HS-27A (cell line): ENCODE results near the gene MAGI1.

Source experiments
- DNase-seq: peaks from one replicate; pipeline ENCODE4 v3.0.0-alpha.2; 2012; ENCODE audit warnings: low read depth, missing footprints

MAGI1 gene

DNA sequence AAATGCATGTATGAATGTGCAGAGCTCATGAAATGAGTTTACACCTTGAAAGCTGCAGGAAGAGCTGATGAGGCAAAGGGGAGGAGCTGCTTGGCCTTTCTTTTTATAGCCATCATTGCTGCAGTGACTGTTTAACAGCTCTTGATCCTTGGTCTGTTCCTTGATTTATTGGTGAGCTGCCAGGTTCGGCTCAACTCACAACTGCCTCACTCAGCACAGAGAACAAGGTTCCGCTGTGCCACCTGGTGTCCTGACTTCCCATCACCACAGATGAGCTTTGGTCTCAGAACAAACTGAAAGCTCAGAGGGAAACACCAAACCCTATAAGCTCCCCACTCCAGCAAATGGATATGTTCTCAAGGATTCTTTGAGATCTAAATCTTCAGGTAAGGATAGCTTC, 626.1 kb downstream of the MAGI1 start:
- no peak for DNase-seq

DNA sequence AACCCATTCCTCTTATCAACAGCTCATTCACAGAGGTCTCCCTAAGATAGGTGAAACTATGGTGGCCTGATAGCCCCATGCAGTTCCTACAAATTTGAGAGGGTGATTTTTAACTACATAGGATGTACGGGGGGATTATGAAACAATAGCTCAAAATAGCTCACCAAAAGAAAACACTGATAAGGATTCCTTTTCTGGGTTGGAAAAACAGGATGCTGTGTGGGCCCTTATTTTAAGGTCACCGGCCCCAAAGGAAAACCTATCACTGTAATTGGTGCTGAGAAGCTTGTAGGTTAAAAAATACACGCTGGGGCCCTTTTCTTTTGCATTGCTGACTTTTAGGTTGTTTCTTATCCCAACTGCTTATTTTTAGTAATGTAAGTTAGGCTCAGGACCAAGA, 627.4 kb downstream of the MAGI1 start:
- no peak for DNase-seq

DNA sequence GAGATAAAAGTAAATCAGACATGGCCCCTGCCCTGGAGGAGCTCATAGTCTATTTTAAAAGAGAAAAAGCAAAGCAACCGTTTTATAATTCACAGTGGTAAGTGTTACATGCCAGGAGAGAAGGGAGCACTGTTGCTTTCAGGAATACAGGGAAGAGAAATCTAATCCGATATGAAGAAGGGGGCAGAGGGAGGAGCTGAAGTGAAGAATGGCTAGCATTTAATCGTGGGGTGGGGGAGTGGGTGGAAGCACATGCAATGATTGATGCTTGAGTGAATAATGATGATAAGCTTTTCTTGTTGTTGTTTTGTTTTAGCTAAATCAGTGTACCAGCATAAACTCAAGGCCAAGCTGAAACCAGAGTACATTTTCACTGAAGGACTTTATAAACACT, 629.5 kb downstream of the MAGI1 start:
- no peak for DNase-seq

DNA sequence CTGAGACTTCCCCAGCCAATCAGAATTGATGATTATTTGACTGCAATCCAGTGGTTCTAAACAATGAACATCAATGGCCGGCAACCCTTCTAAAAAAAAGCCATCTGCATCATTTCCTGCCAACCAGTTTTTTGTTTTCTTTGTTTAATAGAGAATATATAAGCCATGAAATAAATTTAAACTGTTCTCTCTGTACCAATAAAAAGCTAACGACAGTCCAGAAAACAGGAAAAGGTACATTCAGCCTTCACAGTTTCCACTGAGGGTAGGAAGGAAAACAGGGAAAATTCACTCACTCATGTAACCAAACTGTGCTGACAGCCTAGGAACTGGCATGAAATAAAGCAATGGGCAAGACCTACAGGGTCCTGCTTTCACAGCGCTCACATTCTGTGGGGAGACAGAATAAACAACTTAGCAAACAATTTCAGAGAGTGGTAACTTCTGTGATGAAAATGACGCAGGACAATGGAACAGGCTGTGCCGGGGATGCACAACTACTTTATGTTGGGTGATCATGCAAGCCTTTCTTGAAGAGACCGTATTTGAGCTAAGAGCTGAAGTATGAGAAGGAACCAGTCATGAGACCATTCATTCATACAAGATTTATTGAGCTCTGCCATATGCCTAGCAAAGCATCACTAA, 630.1 kb downstream of the MAGI1 start:
- no peak for DNase-seq

DNA sequence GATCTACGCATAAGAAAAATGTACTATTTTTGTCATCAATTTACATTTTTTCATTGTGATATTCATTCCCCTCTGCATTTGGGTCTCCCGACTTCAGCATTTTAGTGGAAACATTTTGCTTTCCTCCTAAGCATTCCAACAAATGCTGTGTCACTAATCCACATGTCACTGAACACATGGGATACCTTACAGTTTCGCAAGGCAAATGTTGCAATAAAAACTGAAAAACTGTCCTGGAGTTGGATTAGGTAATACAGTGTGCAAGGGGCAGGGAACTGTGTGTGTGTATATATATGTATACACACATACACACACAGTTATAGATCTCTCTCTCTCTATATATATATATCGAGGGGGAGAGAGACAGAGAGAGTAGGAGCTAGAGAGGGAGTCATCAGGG, 632.2 kb downstream of the MAGI1 start:
- DNase-seq = no peak

DNA sequence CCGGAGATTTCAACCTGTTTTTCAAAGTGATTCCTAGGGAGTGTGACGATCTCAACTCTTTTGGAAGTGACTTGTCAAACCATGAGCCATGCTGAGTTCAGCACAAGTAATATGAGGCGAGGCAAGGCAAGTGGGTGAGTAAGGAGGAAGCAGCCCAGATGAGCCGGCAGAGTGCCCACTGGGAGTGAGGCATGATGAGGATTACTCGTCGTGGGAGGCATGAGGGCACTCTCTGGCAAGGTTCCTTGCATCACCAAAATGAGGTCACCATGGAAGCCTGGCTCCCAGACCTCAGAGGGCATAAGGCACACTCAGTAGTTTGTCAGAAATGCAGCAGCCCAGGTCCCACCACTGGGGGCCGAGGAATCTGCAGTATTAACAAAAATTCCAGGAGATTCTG, 636.1 kb downstream of the MAGI1 start:
- peak; percentile 87 for DNase-seq

DNA sequence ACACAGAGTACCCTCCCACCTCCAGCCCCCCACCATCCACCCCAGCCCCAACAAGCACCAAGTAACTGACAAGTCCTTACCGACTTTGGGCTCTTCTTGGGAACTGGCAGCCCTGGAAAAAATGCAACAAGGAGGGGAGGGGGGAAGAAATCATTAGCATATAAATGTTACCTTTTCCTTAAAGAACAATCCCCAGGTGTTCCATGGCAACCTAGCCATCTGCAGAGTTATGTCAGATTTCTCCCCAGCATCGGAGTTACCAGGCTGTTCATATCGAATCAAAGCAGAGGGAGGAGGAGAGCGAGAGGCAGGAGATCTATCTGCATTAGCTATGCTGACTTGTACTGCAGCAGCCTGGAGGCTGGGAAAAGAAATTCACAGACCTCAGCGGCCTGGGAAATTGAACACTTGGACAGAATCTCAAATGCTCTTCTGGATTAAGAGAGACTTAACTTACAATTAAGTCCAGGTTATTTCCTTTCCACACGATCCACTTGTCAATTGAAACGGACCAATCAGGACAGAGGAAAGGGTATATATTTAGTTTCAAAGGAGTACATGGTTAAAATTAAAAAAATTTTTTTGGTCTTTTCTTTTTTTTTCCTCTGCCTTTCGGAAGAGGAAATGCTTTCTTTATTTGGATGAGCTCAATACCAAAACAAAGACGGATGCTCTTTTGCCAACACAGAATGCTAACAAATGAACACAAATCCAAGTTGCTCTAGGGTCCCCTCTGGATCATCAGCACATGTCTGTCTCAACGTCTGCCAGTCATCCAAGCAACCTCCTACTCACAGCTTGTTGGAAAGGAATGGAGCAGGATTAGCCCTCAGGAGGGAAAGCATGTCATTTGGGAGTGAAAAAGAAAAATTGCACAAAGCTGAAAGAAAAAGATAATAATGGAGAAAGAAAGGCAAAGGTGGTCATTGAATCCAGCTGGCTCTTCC, 637.1 kb downstream of the MAGI1 start:
- DNase-seq = no peak

DNA sequence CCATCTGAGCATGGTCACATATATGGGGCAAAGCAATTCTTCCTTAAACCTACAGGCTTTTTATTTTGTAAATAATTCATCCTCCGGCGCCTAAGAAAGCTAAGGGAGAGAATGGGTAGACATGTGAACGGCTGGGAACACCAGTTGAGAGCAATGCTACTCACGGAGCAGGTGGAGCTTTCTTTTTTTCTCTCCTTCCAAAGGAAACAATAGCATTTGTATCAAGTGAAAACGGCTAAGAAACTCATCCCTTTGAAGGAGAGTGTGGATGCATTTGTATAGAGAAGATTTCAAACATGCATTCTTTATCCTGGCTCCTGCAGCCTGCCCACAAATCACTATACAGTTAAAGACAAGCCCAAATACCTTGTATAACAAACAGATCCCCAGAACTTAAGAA, 637.8 kb downstream of the MAGI1 start:
- no peak for DNase-seq

DNA sequence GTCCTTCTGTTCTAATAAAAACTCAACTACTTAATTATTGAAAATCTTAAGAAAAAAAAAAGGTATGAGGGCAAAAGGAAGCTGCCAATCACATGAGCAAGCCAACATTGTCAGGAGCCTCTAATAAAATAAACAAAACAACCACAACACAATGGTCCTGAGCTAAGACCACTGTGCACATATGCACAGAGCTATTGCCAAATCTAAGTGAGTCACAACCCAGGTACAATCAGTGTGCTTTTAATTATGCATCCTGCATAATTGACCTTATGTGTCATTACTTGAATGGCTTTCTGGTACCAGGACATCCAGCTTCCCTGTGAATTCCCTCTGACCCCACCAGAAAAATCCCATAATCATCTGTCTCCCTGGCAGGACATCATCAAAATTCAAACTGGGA, 639.8 kb downstream of the MAGI1 start:
- DNase-seq = no peak

DNA sequence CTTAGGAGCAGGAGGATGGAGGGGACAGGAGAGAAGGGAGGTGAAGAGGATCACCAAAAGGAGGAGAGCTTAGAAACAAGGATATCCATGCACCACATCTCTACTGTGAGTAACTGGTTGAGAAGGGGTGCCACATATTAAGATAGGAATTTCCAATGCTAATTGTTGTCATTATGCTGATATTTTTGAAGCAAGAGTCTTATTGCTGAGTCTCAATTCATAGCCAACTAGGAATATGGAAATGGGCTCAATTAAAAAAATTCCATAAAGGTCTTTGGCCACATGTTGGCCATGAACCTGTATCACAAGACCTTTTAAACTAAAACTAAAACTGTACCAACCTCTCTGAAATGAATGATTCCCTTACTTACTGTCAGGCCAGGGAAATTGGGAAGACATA, 642.6 kb downstream of the MAGI1 start:
- DNase-seq = no peak

DNA sequence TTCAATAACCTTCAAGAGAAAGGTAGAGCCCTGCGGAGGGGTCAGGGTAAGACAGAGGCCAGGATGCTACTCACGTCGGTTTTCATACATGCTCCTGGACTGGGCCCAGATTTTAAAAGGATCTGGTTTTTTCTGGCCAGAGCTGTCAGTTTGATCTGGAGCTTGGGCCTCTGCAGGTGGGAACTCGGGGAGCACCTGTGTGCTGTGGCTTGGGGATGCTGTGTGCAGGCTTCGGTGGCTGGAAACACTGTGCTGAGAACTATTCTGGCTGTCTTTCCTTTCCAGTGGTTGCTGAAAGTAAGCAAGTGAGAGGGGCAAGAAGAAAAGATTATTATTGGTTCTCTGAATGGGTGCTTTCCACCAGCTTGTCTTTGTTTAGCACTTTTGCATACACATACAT, 647.6 kb downstream of the MAGI1 start:
- DNase-seq = no peak

DNA sequence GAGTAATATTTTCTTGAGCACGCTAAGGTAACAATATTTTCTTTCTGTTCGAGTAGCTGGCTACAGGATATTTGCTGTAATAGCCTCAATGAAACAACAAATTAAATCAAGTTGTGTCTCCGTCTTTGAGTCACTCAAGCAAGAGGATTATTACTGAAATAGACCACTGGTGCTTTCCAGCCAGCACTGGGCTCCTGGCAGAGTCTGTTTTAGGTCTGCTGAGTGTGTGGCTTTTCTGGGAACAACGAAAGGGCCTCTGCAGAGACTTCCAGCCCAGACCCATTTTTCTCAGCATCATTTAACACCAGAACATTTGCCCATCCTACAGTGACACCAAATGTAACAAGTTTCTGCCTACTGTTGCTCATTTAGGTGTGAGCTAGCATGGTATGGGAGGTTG, 652.9 kb downstream of the MAGI1 start:
- DNase-seq = no peak

DNA sequence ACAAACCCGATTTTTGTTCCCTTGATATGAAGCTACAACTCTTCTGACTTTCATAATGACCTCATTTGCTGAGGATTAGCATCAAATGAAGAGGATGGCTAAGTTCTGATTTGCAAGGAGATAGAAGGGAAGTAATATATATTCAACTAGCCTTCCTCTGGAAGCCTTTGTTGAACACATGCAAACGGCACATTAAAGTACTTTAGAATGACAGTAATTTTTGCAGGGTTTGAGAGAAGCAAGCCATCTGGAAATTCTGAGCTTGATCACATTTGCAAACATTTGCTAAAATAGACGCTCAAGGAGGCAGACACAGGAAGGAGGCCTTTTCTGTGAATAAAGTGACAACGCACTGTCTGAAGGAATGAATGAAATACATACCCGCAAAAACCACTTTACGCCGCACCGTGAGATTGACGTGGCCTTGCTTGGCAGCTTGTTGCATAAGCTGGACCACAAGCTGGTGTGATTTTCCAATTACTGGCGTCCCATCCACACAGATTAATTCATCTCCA, 657.2 kb downstream of the MAGI1 start:
- no peak for DNase-seq

DNA sequence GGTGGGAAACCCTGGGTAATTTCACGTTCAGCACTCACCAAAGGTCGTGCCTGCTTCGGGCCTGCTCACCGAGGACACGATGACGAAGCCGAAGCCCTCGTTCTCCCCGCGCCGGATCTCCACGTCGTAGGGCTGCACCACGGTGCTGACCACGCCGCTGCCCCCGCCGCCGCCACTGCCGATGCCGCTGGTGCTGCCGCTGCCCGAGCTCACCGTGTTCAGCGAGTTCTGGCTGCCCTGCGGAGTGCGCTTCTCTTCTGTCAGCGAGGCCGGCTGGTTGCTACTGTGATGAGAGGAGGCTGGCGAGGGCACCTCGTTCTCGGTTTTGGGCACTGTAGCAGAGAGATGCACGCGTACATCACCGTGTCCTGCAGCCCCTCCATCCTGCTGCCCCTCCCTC, 659.5 kb downstream of the MAGI1 start:
- no peak for DNase-seq

DNA sequence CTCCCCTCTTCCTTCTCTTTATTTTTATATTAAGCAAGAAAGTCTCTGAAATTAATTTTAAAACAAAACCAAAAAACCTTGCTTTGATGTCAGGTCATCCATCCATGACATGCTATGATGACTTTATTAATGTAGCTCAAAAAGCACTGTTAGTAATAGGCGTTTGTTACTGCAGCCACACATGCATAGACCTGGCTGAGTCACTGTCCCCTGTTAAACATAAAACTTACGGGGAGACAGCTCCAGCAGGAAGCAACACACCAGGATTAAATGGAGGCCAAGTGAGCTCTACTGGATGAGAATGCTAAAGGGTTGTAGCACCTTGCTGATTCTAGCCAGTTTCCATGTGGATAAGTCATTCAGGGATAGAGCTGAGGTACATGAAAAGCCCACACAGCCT, 661.1 kb downstream of the MAGI1 start:
- no peak for DNase-seq

DNA sequence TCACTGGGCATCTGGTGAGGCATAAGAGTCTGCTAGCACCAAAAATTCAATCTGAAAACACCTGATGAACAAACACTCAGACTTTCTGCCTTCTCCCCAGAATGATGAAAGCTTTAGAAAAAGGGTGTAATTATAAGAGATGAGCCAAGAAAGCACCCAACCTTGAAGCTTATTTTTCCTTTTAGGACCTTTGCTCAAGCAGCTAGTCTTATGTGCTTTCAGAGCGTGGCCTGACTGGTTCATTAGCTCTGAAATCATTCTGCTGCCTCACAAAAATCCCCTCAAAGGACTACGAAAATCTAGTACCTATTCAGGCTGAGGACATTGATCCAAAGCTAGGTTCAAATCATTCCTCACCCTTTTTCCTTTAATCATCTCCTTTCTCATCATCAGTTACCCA, 662.3 kb downstream of the MAGI1 start:
- no peak for DNase-seq

DNA sequence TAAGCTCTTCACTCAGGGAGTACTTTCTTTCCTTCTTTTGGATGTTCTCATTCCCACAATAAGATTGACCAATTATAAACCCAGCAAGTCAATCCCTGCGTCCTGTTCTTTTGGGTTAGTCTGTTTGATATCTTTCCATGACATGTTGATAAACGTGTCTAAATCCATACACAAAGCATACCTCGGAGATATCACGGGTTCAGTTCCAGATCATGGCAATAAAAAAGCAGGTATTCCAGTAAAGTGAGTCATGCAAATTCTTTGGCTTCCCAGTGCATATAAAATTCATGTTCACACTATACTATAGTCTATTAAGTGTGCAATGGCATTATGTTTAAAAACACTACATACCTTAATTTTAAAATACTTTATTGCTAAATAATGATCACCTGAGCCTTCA, 667.7 kb downstream of the MAGI1 start:
- no peak for DNase-seq

DNA sequence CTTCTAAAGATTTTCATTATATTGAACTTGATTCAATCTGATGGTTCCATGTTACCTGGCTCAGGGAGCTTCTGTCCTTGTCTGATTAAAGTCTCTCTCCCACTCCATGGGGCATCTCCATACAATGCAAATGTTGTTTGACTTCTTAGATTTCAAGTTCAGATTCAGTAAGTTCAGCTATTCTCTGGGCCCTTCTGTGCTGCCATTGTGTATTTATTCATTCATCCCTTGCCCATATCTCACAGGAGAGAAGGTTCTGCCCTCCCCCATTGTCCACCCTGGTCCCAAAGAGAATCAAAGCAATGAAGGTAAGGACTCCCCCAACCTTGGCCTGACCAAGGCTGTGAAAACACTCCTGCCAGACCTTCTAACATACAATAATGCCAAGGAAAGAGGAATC, 669.9 kb downstream of the MAGI1 start:
- no peak for DNase-seq

DNA sequence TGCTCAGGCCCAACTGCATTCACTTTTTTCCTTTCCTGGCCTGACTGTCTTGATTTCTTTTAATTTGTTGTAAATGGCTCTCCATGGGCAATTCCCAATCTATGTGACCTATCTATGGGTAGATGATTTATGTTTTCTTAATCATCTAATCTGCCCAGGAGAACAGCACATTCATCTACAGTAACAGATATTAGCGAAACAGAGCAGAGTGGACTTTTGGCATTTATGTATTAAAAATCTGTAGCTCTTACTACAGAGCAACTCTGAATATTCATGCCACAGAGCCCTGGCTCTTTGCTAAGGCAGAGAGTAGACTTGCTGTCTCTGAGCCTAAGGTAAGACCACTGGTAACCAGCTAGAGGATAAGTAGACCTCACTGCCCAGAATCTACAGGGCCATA, 676.0 kb downstream of the MAGI1 start:
- no peak for DNase-seq

DNA sequence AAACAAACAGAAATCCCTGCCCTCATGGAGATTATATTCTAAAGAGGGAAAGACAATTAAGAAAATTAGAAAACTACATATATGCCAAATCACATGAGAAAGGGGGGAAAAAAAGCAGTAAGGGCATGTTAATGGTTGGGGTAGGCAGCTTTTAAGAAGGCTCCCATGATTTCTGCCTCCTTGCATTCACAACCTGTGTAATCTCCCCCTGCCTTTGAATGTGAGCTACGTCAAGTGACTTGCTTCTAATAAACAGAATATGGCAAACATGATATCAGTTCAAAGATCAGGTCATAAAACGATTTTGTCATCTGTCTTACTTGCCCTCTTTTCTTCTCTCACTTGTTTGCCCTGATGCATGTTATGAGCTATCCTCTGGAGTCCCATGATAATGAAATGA, 677.3 kb downstream of the MAGI1 start:
- DNase-seq = no peak

DNA sequence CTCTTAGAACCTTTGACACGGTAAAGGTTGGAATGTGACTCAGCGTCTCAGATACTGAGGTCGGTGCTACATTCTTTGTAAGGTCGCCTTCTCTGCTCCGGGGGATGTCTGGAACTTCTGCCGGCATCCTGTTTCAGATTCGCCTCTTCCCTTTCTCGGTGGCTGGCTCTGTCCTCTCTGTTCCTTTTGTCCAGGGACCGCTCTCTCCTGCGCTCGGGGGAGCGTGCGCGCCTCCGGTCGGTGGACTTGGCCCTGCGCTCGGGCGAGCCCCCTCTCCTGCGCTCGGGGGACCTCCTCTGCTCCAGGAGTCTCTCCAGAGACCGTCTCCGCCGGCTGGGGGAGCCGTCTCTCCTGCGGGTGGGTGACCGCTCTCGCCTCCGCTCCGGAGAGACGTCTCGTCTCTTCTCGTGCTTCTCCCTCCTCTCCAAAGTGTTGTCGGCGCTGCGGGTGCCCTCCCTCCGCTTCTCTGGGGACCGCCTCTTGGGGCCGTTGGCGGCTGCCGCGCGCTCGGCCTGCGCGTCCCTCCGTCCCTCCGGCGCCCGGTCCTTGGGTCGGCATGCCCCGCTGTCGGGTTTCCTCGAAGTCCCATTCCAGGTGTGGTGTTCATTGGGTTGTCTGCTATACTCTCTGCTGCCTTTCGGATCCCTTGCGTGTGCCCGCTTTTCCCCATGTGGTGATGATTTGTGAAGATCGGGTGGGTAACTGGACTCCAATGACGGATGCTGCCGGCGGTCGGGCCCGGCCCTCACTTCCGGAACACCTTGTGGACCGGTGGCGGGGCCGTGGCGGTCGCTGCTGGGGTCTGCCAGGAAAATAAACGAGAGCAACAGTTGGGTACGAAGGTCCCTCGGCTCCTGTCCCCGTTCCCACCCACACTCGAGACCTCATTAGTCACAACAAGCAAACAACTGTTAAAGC, 682.1 kb downstream of the MAGI1 start:
- no peak for DNase-seq

DNA sequence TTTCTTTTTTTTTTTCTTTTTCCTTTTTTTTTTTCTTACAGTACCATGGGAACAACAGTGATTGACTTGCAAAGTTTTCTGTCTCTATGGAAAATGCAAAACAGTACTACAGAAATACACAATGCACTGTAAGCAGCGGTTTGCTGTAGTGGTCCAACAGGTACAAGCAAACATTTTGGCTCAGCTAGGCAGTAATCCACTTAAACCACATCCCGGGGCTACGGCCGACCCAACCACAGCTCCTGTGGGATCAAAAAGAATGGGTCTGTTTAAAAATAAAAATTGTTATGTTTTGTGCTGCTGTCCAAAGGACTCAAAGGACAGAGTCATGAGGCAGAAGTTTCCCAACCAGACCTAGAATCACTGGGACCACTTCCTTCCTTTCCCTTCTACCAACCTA, 683.8 kb downstream of the MAGI1 start:
- DNase-seq = no peak
